H1 (cell line): Measurements from ENCODE around the gene POLR3E. TPM values are rescaled to one million over a fixed set of nuclear protein-coding genes. Genes with fewer than 3 reads are reported as not detected.

Experiments used
- CTCF ChIA-PET: fragments of 300-600 bp; sonication (Branson Sonifier 250); formaldehyde crosslinking; loops from one replicate; lab custom pipeline; 2021; ENCODE audit not compliant: partially characterized antibody; lab: Charles Lee
- POLR2A ChIA-PET: fragments of 300-600 bp; sonication (Branson Sonifier 250); formaldehyde crosslinking; loops from one replicate; lab custom pipeline; 2021; ENCODE audit warnings: inconsistent platforms; ENCODE audit not compliant: partially characterized antibody; lab: Charles Lee
- DNase-seq, 2 experiments: peaks; one replicate each; pipeline versions ENCODE4 v3.0.0 to v3.0.0-alpha.2; 2010 to 2022; ENCODE audit warnings: low spot score in 2 of 2, low read depth in 1 of 2, mixed read lengths in 1 of 2
- FAIRE-seq: peaks from 2 replicates; lab custom pipeline; 2011; peaks lifted over from hg19 to GRCh38; lab: Jason Lieb, UNC
- H2AFZ ChIP-seq: 2 replicates; pipeline ENCODE4 v1.8.1; 2012; ENCODE audit warnings: low read length, inconsistent platforms
- H2AK5ac ChIP-seq: 2 replicates; pipeline ENCODE4 v1.6.1; 2013; ENCODE audit warnings: low read depth, low read length
- H2BK120ac ChIP-seq: replicated peaks from 2 replicates; pipeline ENCODE3; 2013; ENCODE audit warnings: low read depth, low read length, inconsistent platforms
- H2BK12ac ChIP-seq: 2 replicates; pipeline ENCODE4 v1.6.1; 2013; ENCODE audit warnings: low read depth, low read length
- H2BK15ac ChIP-seq: 2 replicates; pipeline ENCODE4 v1.6.1; 2013; ENCODE audit warnings: low read length
- H2BK20ac ChIP-seq: 2 replicates; pipeline ENCODE4 v1.6.1; 2013; ENCODE audit warnings: low read length
- H2BK5ac ChIP-seq: 2 replicates; pipeline ENCODE4 v1.6.1; 2013; ENCODE audit warnings: low read depth, low read length
- H3K14ac ChIP-seq: 2 replicates; pipeline ENCODE4 v1.6.1; 2013; ENCODE audit warnings: inconsistent platforms; ENCODE audit not compliant: insufficient read length
- H3K18ac ChIP-seq: 2 replicates; pipeline ENCODE4 v1.6.1; 2013; ENCODE audit warnings: low read length; ENCODE audit errors: extremely low read depth
- H3K23ac ChIP-seq: 2 replicates; pipeline ENCODE4 v1.6.1; 2013; ENCODE audit warnings: inconsistent platforms; ENCODE audit not compliant: insufficient read length
- H3K23me2 ChIP-seq: 2 replicates; pipeline ENCODE4 v1.6.1; 2013; ENCODE audit warnings: low read depth, low read length
- H3K27ac ChIP-seq: 2 replicates; pipeline ENCODE4 v1.6.1; 2011; ENCODE audit warnings: low read depth, low read length, inconsistent platforms
- H3K27me3 ChIP-seq, 4 experiments: replicated peaks in 1 of 4; 1 replicate in 1 of 4; 2 replicates in 3 of 4; pipeline versions ENCODE4 v1.6.1 to v1.8.1; 2011 to 2013; ENCODE audit warnings: low read length in 3 of 4, mild to moderate bottlenecking in 3 of 4, inconsistent platforms in 2 of 4, mixed read lengths in 2 of 4, moderate library complexity in 1 of 4; ENCODE audit not compliant: control insufficient read depth in 3 of 4, insufficient read depth in 3 of 4; ENCODE audit errors: extremely low read depth in 1 of 4
- H3K36me3 ChIP-seq, 4 experiments: 2 replicates each; pipeline versions ENCODE4 v1.6.1 to v1.8.1; 2011 to 2013; ENCODE audit warnings: mild to moderate bottlenecking in 4 of 4, low read length in 3 of 4, moderate library complexity in 2 of 4, control low read depth in 1 of 4, inconsistent platforms in 1 of 4; ENCODE audit not compliant: insufficient read depth in 4 of 4, control insufficient read depth in 2 of 4
- H3K4ac ChIP-seq: replicated peaks from 2 replicates; pipeline ENCODE3; 2013; ENCODE audit warnings: low read length, low read depth, mixed read lengths, inconsistent platforms; ENCODE audit not compliant: insufficient read length
- H3K4me1 ChIP-seq, 4 experiments: replicated peaks in 1 of 4; 1 replicate in 1 of 4; 2 replicates in 3 of 4; pipeline versions ENCODE4 v1.6.1 to v1.8.1; 2011 to 2013; ENCODE audit warnings: low read length in 3 of 4, inconsistent platforms in 2 of 4, mixed read lengths in 1 of 4; ENCODE audit not compliant: insufficient read depth in 4 of 4, control insufficient read depth in 3 of 4
- H3K4me2 ChIP-seq, 2 experiments: 2 replicates each; pipeline versions ENCODE4 v1.6.1 to v1.8.1; 2011 to 2013; ENCODE audit warnings: low read depth in 2 of 2, low read length in 2 of 2, control low read depth in 1 of 2, inconsistent platforms in 1 of 2, mild to moderate bottlenecking in 1 of 2; ENCODE audit not compliant: insufficient read depth in 1 of 2
- H3K4me3 ChIP-seq, 4 experiments: fragments of 200-600, 300-600 bp in 1 of 4; sonication (generic), shearing (Covaris generic), sonication (Bioruptor Twin) in 1 of 4; 2 replicates each; pipeline versions ENCODE4 v1.5.1 to v1.8.1; 2011 to 2016; ENCODE audit warnings: low read length in 4 of 4, low read depth in 3 of 4, control low read depth in 2 of 4, inconsistent platforms in 2 of 4, mild to moderate bottlenecking in 2 of 4, mixed read lengths in 1 of 4, moderate library complexity in 1 of 4; ENCODE audit not compliant: insufficient read depth in 2 of 4; ENCODE audit errors: extremely low read depth in 1 of 4
- H3K56ac ChIP-seq: replicated peaks from 2 replicates; pipeline ENCODE3; 2013; ENCODE audit warnings: low read depth, mild to moderate bottlenecking, mixed read lengths, low read length, inconsistent platforms; ENCODE audit not compliant: insufficient read length
- H3K79me1 ChIP-seq: 2 replicates; pipeline ENCODE4 v1.6.1; 2013; ENCODE audit warnings: low read depth, low read length, control low read depth
- H3K79me2 ChIP-seq, 2 experiments: 2 replicates each; pipeline versions ENCODE4 v1.6.1 to v1.8.1; 2012 to 2013; ENCODE audit warnings: low read length in 2 of 2, mild to moderate bottlenecking in 2 of 2, inconsistent platforms in 1 of 2; ENCODE audit not compliant: insufficient read depth in 2 of 2, control insufficient read depth in 1 of 2
- H3K9ac ChIP-seq, 4 experiments: replicated peaks in 1 of 4; 1 replicate in 1 of 4; 2 replicates in 3 of 4; pipeline versions ENCODE4 v1.6.1 to v1.8.1; 2011 to 2013; ENCODE audit warnings: low read depth in 3 of 4, low read length in 3 of 4, control low read depth in 2 of 4, mild to moderate bottlenecking in 2 of 4, moderate library complexity in 2 of 4, inconsistent platforms in 1 of 4; ENCODE audit errors: extremely low read depth in 1 of 4
- H3K9me3 ChIP-seq, 2 experiments: 2 replicates each; pipeline versions ENCODE4 v1.6.1 to v1.8.1; 2012 to 2013; ENCODE audit warnings: mild to moderate bottlenecking in 2 of 2, moderate library complexity in 2 of 2, control low read depth in 1 of 2, inconsistent platforms in 1 of 2, low read depth in 1 of 2, low read length in 1 of 2, mixed read lengths in 1 of 2; ENCODE audit not compliant: insufficient read depth in 2 of 2
- H4K20me1 ChIP-seq, 2 experiments: replicated peaks in 1 of 2; 2 replicates each; pipeline versions ENCODE3 to v1.8.1; 2011 to 2013; ENCODE audit warnings: inconsistent platforms in 2 of 2, low read length in 2 of 2, mild to moderate bottlenecking in 1 of 2; ENCODE audit not compliant: insufficient read depth in 2 of 2, control insufficient read depth in 1 of 2
- H4K5ac ChIP-seq: 2 replicates; pipeline ENCODE4 v1.6.1; 2013; ENCODE audit warnings: low read length, low read depth, mixed read lengths, inconsistent platforms; ENCODE audit not compliant: insufficient read length
- H4K8ac ChIP-seq: 2 replicates; pipeline ENCODE4 v1.8.0; 2013; ENCODE audit warnings: mild to moderate bottlenecking, moderate library complexity, low read length, inconsistent platforms; ENCODE audit not compliant: insufficient read depth; ENCODE audit errors: extremely low read depth
- H4K91ac ChIP-seq: replicated peaks from 2 replicates; pipeline ENCODE3; 2013; ENCODE audit warnings: low read length, mixed read lengths, inconsistent platforms; ENCODE audit not compliant: insufficient read length
- WGBS, 2 experiments: shearing (Covaris generic) in 1 of 2; methylation state at CpG; one replicate each; pipeline versions ENCODE4 v1.1.6 to v1.1.7; 2013 to 2015; ENCODE audit warnings: low lambda C conversion rate in 2 of 2, mixed read lengths in 2 of 2, inconsistent platforms in 1 of 2, low coverage in 1 of 2, missing lambda C conversion rate in 1 of 2; ENCODE audit not compliant: insufficient replicate concordance in 2 of 2, insufficient coverage in 1 of 2, insufficient read length in 1 of 2; ENCODE audit errors: extremely low coverage in 1 of 2, missing lambda C conversion rate in 1 of 2; 5-methylcytosine and 5-hydroxymethylcytosine counted together
- polyA plus RNA-seq, 7 experiments: library from polyadenylated mRNA; depleted of rRNA in 3 of 7; stranded (reverse) in 5 of 7; unstranded in 2 of 7; fragments of >200 nt in 5 of 7; fragments of 200-250 nt in 2 of 7; gene quantifications; 1 replicate in 5 of 7; 2 replicates in 1 of 7; 4 replicates in 1 of 7; pipeline versions ENCODE4 v1.2.1 to v1.2.3, GENCODE V29; 2011 to 2013; ENCODE audit warnings: missing spikeins in 2 of 7, mixed read lengths in 2 of 7
- total RNA-seq: library from RNA; stranded (reverse); fragmentation: NEBNext Ultra II Directional; extraction: Animal tissue kit (Norgen Biotek cat#: 25700); gene quantifications from 2 replicates; pipeline ENCODE4 v1.2.1, GENCODE V29; 2021

The POLR3E gene
- total and polyA plus RNA-seq, 2 of the 8 experiments (the other 6 are each of a cell fraction or from before 2014, with no cell fraction given) = 96.5 to 125 TPM

- ChIA-PET CTCF (interaction anchor here (1.2 to 1.3 kb wide), 2 partner anchors 24 to 33 kb away, joined by 3 to 5 read pairs; no protein-coding TSS in a partner anchor), POLR2A (interaction anchor here (0.5 to 1.7 kb wide), 4 partner anchors 9 to 17 kb away, joined by 3 to 5 read pairs (median 4); no protein-coding TSS in a partner anchor)
- Histone ChIP-seq H3K27me3 (no peaks in the 10 kb centered on the region), H4K91ac (peak overlapping the region; percentile 95), H3K79me1 (no peaks in the 10 kb centered on the region; the same call in 1 of the 2 replicates), H2BK20ac (no peak overlapping the region), H3K4me3 (0 out of 8 replicates have a peak overlapping the region, but pooled peaks of 1 of the 4 experiments have one; percentile 12), H3K23ac (no peak overlapping the region), H3K4me2 (no peak overlapping the region; a peak in 1 of 4 replicates), H3K14ac (no peak overlapping the region), H2BK5ac (peak overlapping the region; percentile 69; the same call in 1 of the 2 replicates), H3K36me3 (peaks cover 3 to 28% (median 12%) of the 10 kb centered on the region in 4 experiments; a peak in 7 of 8 replicates), H2AFZ (no peak overlapping the region), H2BK15ac (no peak overlapping the region), H3K9ac (no peak overlapping the region), H2AK5ac (0 out of 2 replicates have a peak overlapping the region, but pooled peaks have one; percentile 66), H3K23me2 (no peaks in the 10 kb centered on the region; the same call in 1 of the 2 replicates), H2BK120ac (peak overlapping the region; percentile 13), H4K5ac (no peak overlapping the region), H2BK12ac (peak overlapping the region; percentile 44; the same call in 1 of the 2 replicates), H3K27ac (no peak overlapping the region; the same call in 1 of the 2 replicates), H4K20me1 (no peaks in the 10 kb centered on the region), H3K18ac (no peak overlapping the region; the same call in 1 of the 2 replicates), H3K4ac (no peak overlapping the region), H4K8ac (no peak overlapping the region), H3K9me3 (no peaks in the 10 kb centered on the region), H3K56ac (no peak overlapping the region), H3K79me2 (peaks cover 0 to 14% of the 10 kb centered on the region in 2 experiments; a peak in 2 of 4 replicates), H3K4me1 (peaks cover 0 to 10% (median 8%) of the 10 kb centered on the region in 4 experiments; a peak in 4 of 7 replicates)
- FAIRE-seq (no peak), DNase-seq (no peak)
- 67% methylated on average over 5 of the region's 5 CpGs; no CpG with 5 or more reads in 1 of the 2 experiments for WGBS, 2 experiments
Observed at GRCh38 chr16:22353933-22354541, 56.8 kb downstream of the POLR3E start.
